ENCODE measurements around the gene CFAP90. TPM values are rescaled to one million over a fixed set of nuclear protein-coding genes. Genes with fewer than 3 reads are reported as not detected.

The CFAP90 gene
- polyA plus RNA-seq, 1 experiment: 0.10 TPM

GRCh38 chr5:7851240-7851592 lies 283 bp upstream of the CFAP90 start:
- H3K36me3 ChIP-seq (ENCODE audit: control insufficient read depth, insufficient read depth, low read length): no peaks in the 10 kb centered on the region
- H3K4me3 ChIP-seq (ENCODE audit: low read depth, low read length): peak overlapping the region; percentile 50
- ChIA-PET POLR2A (no interaction called here), CTCF (interaction anchor here (1.8 kb wide), 1 partner anchor 9 kb away, joined by 10 read pairs; no protein-coding TSS in a partner anchor)
- TF ChIP-seq, protein P1, sequence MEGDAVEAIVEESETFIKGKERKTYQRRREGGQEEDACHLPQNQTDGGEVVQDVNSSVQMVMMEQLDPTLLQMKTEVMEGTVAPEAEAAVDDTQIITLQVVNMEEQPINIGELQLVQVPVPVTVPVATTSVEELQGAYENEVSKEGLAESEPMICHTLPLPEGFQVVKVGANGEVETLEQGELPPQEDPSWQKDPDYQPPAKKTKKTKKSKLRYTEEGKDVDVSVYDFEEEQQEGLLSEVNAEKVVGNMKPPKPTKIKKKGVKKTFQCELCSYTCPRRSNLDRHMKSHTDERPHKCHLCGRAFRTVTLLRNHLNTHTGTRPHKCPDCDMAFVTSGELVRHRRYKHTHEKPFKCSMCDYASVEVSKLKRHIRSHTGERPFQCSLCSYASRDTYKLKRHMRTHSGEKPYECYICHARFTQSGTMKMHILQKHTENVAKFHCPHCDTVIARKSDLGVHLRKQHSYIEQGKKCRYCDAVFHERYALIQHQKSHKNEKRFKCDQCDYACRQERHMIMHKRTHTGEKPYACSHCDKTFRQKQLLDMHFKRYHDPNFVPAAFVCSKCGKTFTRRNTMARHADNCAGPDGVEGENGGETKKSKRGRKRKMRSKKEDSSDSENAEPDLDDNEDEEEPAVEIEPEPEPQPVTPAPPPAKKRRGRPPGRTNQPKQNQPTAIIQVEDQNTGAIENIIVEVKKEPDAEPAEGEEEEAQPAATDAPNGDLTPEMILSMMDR (IDR thresholded peaks at IDR 0.05; ENCODE audit: insufficient read depth, low read depth, low read length): no peak
- DNase-seq (ENCODE audit: low read depth): no peak
- H3K27me3 ChIP-seq (ENCODE audit: control insufficient read depth, insufficient read depth, low read length): peaks cover 17% of the 10 kb centered on the region

- ChIA-PET CTCF (interaction anchor here (0.6 to 1.3 kb wide), 2 partner anchors 33 to 610 kb away, joined by 3 read pairs; no protein-coding TSS in a partner anchor), POLR2A (no interaction called here)
- TF ChIP-seq, protein P1 (IDR thresholded peaks at IDR 0.05; ENCODE audit: insufficient read depth, low read depth, low read length): no peak
- DNase-seq (ENCODE audit: low read depth): no peak
- H3K4me3 ChIP-seq (ENCODE audit: low read depth, low read length): peak overlapping the region; percentile 15
- no peaks in the 10 kb centered on the region for H3K36me3 ChIP-seq (ENCODE audit: control insufficient read depth, insufficient read depth, low read length)
- H3K27me3 ChIP-seq (ENCODE audit: control insufficient read depth, insufficient read depth, low read length): peaks cover 19% of the 10 kb centered on the region
Measured at GRCh38 chr5:7849681-7850394, 1.1 kb downstream of the CFAP90 start.

DNA sequence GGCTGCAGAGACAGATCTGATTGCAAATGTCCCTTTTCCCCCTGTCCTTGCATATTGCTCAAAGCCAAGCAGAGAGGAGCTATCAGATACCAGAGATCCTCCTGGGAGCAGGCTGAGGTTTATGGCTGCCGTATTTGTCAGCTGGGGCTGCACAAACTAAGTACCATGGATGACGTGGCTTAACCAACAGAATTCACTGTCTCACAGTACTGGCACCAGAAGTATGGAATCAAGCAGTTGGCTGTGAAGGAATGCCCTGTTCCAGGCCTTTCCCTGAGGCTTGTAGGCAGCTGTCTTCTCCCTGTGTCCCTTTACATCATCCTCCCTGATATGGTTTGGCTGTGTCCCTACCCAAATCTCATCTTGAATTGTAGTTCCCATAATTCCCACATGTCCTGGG lies 2.6 kb downstream of the CFAP90 start:
- ChIA-PET POLR2A (no interaction called here), CTCF (no interaction called here)
- DNase-seq (ENCODE audit: low read depth): no peak
- no peak overlapping the region for H3K4me3 ChIP-seq (ENCODE audit: low read depth, low read length)
- TF ChIP-seq, protein P1 (IDR thresholded peaks at IDR 0.05; ENCODE audit: insufficient read depth, low read depth, low read length): no peak
- peaks cover 19% of the 10 kb centered on the region for H3K27me3 ChIP-seq (ENCODE audit: control insufficient read depth, insufficient read depth, low read length)
- H3K36me3 ChIP-seq (ENCODE audit: control insufficient read depth, insufficient read depth, low read length): no peaks in the 10 kb centered on the region

DNA sequence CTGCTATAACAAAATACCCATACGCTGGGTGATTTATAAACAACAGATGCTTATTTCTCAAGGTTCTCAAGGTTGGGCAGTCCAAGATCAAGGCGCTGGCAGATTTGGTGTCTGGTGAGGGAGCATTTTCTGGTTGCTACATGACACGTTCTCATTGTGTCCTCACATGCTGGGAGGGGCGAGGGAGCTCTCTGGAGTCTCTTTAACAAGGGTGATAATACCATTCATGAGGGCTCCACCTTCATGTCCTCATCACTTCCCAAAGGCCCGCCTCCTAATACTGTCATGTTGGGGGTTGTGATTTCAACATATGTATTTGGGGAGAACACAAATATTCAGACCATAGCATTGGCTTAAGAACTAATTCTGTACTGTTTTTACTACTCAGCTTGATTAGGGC lies 4.6 kb downstream of the CFAP90 start:
- Histone ChIP-seq H3K27me3 (ENCODE audit: control insufficient read depth, insufficient read depth, low read length) (peaks cover 19% of the 10 kb centered on the region), H3K4me3 (ENCODE audit: low read depth, low read length) (no peak overlapping the region), H3K36me3 (ENCODE audit: control insufficient read depth, insufficient read depth, low read length) (no peaks in the 10 kb centered on the region)
- POLR2A ChIA-PET: no interaction called here
- CTCF ChIA-PET: interaction anchor here (0.7 kb wide), 1 partner anchor 10 kb away, joined by 3 read pairs; no protein-coding TSS in a partner anchor
- no peak for DNase-seq (ENCODE audit: low read depth)
- TF ChIP-seq, protein P1 (IDR thresholded peaks at IDR 0.05; ENCODE audit: insufficient read depth, low read depth, low read length): no peak

DNA sequence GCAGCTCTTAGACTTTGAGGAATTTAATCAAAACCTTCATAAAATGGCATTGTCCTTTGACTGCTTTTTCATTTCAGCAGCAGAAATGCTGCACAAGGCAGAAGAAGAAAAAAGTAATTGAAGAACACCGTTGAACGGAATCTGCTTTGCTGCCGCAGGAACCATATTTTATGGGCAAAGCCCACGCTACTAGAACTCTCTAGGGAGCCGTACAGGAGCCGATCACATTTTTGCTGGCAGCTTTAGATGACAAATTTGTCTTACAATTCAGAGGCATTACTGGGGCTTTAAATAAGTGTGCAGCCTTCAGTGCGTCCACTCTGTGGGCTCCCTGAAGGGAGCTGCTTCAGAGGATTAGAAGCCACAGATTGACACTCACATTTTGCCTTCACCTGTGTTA lies 5.4 kb downstream of the CFAP90 start:
- peaks cover 17% of the 10 kb centered on the region for H3K27me3 ChIP-seq (ENCODE audit: control insufficient read depth, insufficient read depth, low read length)
- CTCF ChIA-PET: interaction anchor here (0.6 to 0.7 kb wide), 2 partner anchors 11 to 41 kb away, joined by 3 read pairs; no protein-coding TSS in a partner anchor
- DNase-seq (ENCODE audit: low read depth): no peak

More for the DNA sequence above, 5.4 kb downstream of the CFAP90 start:
- Histone ChIP-seq H3K36me3 (ENCODE audit: control insufficient read depth, insufficient read depth, low read length) (no peaks in the 10 kb centered on the region), H3K4me3 (ENCODE audit: low read depth, low read length) (no peak overlapping the region)
- POLR2A ChIA-PET: no interaction called here
- TF ChIP-seq, protein P1 (IDR thresholded peaks at IDR 0.05; ENCODE audit: insufficient read depth, low read depth, low read length): no peak
